ENCODE results near the gene USP17L20.
"Not testable (repeated sequence)": the region's sequence is repeated elsewhere in the genome, so short reads cannot be mapped to it uniquely, and the experiment has no call there.

Gene USP17L20

GRCh38 chr4:9257824-9258223, at the start of gene USP17L20:
USP17L20 (plus strand) TSS chr4:9258124; CDS start chr4:9258124, 0 bp downstream.
- DNase-seq, result not testable (repeated sequence)

GRCh38 chr4:9210357-9210756, 47.6 kb upstream of the USP17L20 start, which contains the start of gene USP17L10:
USP17L10 (plus strand) TSS chr4:9210657; CDS start chr4:9210657, 0 bp downstream.
- not testable (repeated sequence) for DNase-seq

DNA sequence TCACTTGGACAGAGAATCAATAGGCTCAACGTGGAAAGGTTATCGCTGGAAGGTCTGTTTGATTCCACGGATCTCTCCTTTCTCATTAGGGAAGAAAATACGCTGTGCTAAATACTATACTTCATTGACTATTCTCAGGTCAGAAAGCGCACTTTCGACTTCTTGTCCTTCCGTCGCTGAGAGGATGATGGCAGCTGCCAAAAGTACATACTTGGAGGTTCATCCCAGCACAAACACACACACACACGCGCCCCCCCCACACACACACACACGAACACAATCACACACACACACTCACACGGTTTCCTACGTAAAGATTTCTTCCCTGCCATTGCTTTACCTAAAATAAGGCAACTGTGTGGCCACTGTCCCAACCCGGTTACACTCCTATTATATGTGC, 43.2 kb upstream of the USP17L20 start:
- DNase-seq, result not testable (repeated sequence)

GRCh38 chr4:9215105-9215504, 42.8 kb upstream of the USP17L20 start, which contains the start of gene USP17L11:
USP17L11 (plus strand) TSS chr4:9215405; CDS start chr4:9215405, 0 bp downstream.
- not testable (repeated sequence) for DNase-seq

DNA sequence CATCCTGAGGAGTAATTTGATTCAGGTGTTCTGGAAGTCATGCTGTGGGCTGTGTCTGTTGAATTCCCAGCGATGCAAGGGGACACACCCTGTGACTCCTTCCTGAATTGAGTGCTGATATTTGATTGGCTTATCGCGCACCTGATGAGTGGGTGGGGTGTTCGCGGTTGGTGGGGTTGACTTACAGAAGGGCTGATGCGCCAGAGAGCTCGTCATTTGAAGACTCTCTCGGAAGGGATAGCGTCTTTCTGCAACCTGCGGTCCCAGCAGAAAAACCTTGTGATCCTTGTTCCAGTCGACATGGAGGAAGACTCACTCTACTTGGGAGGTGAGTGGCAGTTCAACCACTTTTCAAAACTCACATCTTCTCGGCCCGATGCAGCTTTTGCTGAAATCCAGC, 38.1 kb upstream of the USP17L20 start, which contains the start of gene USP17L12:
USP17L12 (plus strand) TSS at position 301 of the 400 bp plus-strand sequence; CDS start at position 301, 0 bp downstream.
- DNase-seq, result not testable (repeated sequence)

GRCh38 chr4:9224596-9224995, 33.3 kb upstream of the USP17L20 start, which contains the start of gene USP17L13:
USP17L13 (plus strand) TSS chr4:9224896; CDS start chr4:9224896, 0 bp downstream.
- not testable (repeated sequence) for DNase-seq

GRCh38 chr4:9230249-9230648, 27.7 kb upstream of the USP17L20 start:
- DNase-seq, result not testable (repeated sequence)

- DNase-seq, result not testable (repeated sequence)
Measured at GRCh38 chr4:9234085-9234484, 23.8 kb upstream of the USP17L20 start, which contains the start of gene USP17L15. USP17L15 (plus strand) TSS chr4:9234385; CDS start chr4:9234385, 0 bp downstream.

DNA sequence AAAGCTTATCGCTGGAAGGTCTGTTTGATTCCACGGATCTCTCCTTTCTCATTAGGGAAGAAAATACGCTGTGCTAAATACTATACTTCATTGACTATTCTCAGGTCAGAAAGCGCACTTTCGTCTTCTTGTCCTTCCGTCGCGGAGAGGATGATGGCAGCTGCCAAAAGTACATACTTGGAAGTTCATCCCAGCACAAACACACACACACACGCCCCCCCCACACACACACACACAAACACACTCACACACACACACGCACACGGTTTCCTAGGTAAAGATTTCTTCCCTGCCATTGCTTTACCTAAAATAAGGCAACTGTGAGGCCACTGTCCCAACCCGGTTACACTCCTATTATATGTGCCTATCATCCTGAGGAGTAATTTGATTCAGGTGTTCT, 19.5 kb upstream of the USP17L20 start:
- not testable (repeated sequence) for DNase-seq

- not testable (repeated sequence) for DNase-seq
Measured at GRCh38 chr4:9243579-9243978, 14.3 kb upstream of the USP17L20 start, which contains the start of gene USP17L17. USP17L17 (plus strand) TSS chr4:9243879; CDS start chr4:9243879, 0 bp downstream.

DNA sequence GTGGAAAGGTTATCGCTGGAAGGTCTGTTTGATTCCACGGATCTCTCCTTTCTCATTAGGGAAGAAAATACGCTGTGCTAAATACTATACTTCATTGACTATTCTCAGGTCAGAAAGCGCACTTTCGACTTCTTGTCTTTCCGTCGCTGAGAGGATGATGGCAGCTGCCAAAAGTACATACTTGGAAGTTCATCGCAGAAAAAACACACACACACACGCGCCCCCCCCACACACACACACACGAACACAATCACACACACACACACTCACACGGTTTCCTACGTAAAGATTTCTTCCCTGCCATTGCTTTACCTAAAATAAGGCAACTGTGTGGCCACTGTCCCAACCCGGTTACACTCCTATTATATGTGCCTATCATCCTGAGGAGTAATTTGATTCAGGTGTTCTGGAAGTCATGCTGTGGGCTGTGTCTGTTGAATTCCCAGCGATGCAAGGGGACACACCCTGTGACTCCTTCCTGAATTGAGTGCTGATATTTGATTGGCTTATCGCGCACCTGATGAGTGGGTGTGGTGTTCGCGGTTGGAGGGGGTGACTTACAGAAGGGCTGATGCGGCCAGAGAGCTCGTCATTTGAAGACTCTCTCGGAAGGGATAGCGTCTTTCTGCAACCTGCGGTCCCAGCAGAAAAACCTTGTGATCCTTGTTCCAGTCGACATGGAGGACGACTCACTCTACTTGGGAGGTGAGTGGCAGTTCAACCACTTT, 9.8 kb upstream of the USP17L20 start, which contains the start of gene USP17L18:
USP17L18 (plus strand) TSS at position 678 of the 728 bp plus-strand sequence; CDS start at position 678, 0 bp downstream.
- DNase-seq, result not testable (repeated sequence)

- not testable (repeated sequence) for DNase-seq
Measured at GRCh38 chr4:9253078-9253477, 4.8 kb upstream of the USP17L20 start, which contains the start of gene USP17L19. USP17L19 (plus strand) TSS chr4:9253378; CDS start chr4:9253378, 0 bp downstream.

- not testable (repeated sequence) for DNase-seq
Measured at GRCh38 chr4:9262572-9262971, 4.6 kb downstream of the USP17L20 start, which contains the start of gene USP17L21. USP17L21 (plus strand) TSS chr4:9262872; CDS start chr4:9262872, 0 bp downstream.

- DNase-seq, result not testable (repeated sequence)
Measured at GRCh38 chr4:9267319-9267718, 9.4 kb downstream of the USP17L20 start, which contains the start of gene USP17L22. USP17L22 (plus strand) TSS chr4:9267619; CDS start chr4:9267619, 0 bp downstream.

- DNase-seq, result not testable (repeated sequence)
Measured at GRCh38 chr4:9271719-9272118, 13.8 kb downstream of the USP17L20 start.
